DMS153 treated with DMSO at 0.1 percent for 48 hours (cell line): Measurements from ENCODE around the gene BDH2.
A peak's percentile ranks its signal among the peaks of the same experiment; 100 is the strongest.

Source experiments
- DNase-seq: peaks from one replicate; lab custom pipeline; 2025; ENCODE audit not compliant: unreplicated experiment; lab: John Stamatoyannopoulos, UW

The BDH2 gene

GRCh38 chr4:103085555-103086196 lies 14.0 kb downstream of the BDH2 start:
- DNase-seq: no peak

GRCh38 chr4:103079621-103080020 lies 20.0 kb downstream of the BDH2 start:
- DNase-seq: no peak

GRCh38 chr4:103076747-103077347 lies 22.8 kb downstream of the BDH2 start, which contains the start of gene SLC9B2:
SLC9B2 (minus strand) TSS chr4:103076761; CDS start chr4:103067550, 9,211 bp downstream.
- DNase-seq: no peak

- DNase-seq: peak; percentile 39
Observed at GRCh38 chr4:103075894-103076746, 23.5 kb downstream of the BDH2 start.

- DNase-seq: no peak
Observed at GRCh38 chr4:103075435-103075893, 24.2 kb downstream of the BDH2 start.

DNA sequence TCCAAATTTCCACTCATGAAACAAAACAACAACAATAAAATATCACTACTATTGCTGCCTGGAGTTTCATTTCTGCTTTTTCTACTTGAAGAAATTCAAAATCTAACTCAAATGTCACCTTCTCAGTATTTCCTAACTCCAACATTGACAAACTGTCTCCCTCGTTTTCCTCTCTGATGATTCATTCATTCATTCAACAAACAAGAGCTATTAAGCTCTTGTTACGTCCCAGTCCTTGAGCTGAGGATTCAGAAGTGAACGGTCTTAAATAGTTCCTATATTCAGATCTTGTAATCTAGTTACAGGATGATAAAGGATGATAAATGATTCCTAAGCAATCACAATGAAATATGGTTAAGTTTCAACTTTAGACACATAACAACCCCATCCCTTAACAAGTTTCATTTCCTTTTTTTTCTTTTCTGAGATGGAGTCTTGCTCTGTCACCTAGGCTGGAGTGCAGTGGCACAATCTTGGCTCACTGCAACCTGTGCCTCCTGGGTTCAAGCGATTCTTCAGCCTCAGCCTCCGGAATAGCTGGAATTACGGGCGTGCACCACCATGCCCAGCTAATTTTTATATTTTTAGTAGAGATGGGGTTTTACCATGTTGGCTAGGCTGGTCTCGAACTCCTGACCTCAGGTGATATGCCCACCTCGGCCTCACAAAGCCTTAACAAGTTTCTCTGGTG lies 24.7 kb downstream of the BDH2 start:
- no peak for DNase-seq

DNA sequence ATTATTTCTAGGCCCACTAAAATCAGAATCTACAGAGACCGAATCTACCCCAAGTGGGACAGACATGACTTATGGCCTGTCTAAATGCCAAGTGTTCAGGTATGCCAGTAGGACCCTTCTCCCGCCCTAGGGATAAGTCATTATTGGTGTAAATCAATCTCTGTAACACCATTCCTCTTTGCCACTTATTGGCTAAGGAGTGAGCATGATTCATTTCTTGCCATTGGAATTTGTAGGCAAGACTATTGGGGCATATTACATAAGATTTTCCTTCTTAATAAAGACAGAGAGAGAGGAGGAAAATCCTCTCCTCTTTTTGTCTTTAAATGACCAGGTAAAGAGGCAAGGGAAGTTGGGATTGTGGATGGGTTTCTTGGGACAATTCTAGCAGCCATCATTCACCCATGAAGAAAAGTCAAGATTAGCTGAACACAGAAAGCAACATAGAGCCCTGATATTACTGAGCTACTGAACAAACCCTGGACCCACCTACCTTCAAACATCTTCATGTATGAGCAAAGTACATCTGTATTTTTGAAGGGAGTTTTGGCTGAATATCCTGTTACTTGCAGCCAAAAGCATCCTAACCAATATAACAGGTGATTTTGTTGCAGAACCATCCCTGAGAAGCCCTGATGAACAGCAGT lies 25.7 kb downstream of the BDH2 start:
- DNase-seq: no peak

- DNase-seq: no peak
Observed at GRCh38 chr4:103067841-103068547, 31.6 kb downstream of the BDH2 start.

DNA sequence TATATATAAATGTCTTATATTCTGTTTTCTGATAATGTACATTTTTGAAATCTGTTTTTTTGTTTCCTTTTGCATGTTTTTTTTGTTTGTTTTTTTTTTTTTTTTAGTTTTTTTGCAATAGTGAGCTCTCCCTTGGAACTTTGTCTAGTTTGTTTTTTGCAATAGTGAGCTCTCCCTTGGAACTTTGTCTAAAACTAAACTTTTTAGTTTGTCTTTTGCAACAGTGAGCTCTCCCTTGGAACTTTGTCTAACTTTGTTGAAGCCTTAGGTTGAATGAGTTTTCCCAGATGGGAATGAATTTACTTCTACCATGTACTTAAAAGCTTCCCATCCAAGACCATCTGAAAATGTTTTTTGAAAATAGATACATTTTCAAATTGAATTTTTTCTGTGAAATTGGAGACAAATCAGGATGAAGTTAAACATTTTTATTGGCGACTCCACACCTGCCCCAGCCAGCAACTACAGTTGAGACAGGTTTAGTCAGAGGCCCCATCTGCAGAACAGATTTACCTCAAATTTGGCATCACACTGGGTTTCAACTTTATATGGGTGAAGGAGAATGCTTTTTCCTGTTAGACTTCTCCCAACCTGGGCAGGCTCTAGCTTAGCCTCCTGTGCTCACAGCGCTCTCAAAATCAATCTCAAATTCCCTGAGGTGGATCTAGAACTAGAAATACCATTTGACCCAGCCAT lies 39.0 kb downstream of the BDH2 start:
- no peak for DNase-seq

GRCh38 chr4:103054030-103054429 lies 45.6 kb downstream of the BDH2 start:
- DNase-seq: no peak

DNA sequence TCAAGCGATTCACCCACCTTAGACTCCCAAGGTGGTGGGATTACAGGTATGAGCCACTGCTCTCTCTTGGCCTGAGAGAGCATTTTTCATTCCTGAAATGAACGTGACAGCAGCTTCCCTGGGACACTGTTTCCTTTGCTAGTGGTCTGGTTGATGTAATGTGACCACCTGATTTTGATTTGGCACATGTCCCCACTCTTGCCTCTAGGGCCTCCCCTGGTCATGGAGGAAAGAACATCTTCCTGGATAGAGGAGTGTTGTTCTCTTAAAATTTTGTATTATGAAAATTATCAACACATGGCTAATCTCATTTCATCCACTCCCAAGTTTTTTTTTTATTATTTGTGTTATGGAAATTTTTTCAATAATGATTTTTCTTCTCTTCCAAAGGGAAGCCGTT lies 46.9 kb downstream of the BDH2 start:
- no peak for DNase-seq

GRCh38 chr4:103052145-103052544 lies 47.5 kb downstream of the BDH2 start:
- DNase-seq: no peak

DNA sequence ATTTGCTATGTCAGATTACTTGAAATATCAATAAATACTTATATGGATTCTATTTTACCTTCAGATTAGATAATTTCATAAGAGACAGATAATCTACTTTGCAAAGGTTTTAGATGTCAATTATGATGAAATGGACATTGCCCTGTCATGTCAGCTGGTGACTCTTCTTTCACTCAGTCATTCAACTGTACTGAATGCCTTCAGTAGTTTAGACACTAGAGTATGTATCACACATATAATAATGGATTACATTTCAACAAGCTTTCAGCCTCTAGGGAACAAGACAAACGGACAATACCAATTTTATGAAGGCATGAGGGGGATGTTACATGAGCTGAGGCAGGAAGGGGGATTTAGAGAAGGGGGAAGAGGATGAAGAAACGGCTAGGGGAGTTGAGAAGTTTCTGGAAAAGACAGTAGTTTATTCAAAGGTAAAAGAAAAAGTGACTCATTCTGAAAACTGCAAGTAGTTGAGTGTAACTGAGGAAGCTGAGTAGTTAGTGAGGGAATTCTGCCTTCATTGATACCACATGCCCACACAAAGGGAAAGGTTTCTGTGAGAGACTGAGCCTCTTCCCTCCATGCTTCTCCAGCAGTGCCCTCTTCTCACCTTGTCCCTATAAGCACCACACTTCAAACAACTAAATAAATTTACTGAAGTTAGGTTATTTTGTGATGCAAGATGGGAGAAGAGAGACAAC lies 48.7 kb downstream of the BDH2 start:
- no peak for DNase-seq

- no peak for DNase-seq
Observed at GRCh38 chr4:103046416-103047290, 53.0 kb downstream of the BDH2 start.

GRCh38 chr4:103044183-103044582 lies 55.5 kb downstream of the BDH2 start:
- DNase-seq: no peak

DNA sequence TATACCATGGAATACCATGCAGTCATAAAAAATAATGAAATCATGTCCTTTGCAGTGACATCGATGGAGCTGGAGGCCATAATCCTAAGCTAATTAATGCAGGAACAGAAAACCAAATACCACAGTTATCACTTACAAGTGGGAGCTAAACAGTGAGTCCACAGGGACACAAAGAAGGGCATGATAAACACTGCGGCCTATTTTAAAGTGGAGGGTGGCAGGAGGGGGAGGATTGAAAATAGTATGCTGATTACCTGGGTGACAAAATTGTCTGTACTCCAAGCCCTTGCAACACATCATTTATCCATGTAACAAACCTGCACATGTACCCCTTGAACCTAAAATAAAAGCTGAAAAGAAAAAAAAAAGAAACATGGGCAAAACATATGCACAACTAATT lies 63.5 kb downstream of the BDH2 start:
- DNase-seq: no peak

DNA sequence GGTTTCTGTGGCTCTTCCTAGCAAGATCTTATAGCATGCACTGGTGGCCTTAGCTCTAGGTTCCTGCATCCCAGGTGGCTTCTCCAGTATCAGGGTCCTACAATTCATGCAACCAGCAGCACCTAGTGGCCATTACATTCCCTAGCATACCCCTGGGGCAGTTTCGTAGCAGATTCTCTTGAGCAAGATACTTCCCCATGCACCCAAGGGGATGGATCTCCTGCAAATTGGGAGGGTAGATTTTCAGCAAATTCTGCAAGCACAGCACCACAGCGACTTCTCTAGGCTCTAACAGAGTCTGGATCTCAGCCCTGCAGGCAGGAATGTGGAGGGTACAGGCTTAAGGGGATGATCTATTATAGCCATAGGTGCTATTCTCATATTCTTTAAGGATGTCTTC lies 67.1 kb downstream of the BDH2 start:
- no peak for DNase-seq

DNA sequence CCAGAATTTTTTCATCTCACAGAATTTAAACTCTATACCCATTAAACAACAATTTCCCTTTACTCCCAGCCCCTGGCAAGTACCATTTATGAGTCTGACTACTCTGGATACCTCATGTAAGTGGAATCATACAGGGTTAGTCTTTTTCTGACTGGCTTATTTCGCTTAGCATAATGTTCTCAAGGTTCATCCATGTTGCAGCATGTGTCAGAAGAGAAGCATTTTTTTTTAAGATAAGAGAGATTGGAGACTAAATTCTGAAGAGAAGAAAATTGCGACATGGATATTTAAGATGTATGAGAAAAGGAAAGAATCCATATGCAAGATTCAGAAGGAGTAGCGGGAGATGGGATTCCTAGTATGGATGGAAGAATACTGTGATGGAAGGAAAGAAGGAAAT lies 68.8 kb downstream of the BDH2 start:
- no peak for DNase-seq
